GM12878 (cell line): ENCODE data around the gene CCDC82. TPM values are rescaled to one million over a fixed set of nuclear protein-coding genes. Genes with fewer than 3 reads are reported as not detected.

Source experiments
- ATAC-seq: fragments of 200-7000 bp; cut with Tn5 transposase; 3 replicates; pipeline ENCODE4 v1.9.1; 2020; ENCODE audit warnings: mild to moderate bottlenecking, moderate library complexity
- BruUV-seq: library from RNA; stranded (reverse); fragments of 400-500 nt; replicated peaks from 2 replicates; lab custom pipeline; 2021; lab: Mats Ljungman, UMichigan
- CTCF ChIA-PET: fragments of 300-600 bp; sonication (Branson Sonifier 250); formaldehyde crosslinking; extraction: SDS; loops from one replicate; lab custom pipeline; 2021; ENCODE audit warnings: inconsistent platforms; lab: Yijun Ruan, JAX
- POLR2A ChIA-PET: fragments of 350-600 bp; formaldehyde crosslinking; extraction: SDS; loops from one replicate; lab custom pipeline; 2021; ENCODE audit warnings: inconsistent platforms; lab: Charles Lee
- RAD21 ChIA-PET: fragments of 300-600 bp; sonication (Branson Sonifier 250); formaldehyde crosslinking; loops from one replicate; lab custom pipeline; 2023; ENCODE audit warnings: antibody characterized with exemption; ENCODE audit not compliant: unreplicated experiment; lab: Charles Lee
- SMC1A ChIA-PET: fragments of 300-600 bp; sonication (Branson Sonifier 250); formaldehyde crosslinking; loops from one replicate; lab custom pipeline; 2023; ENCODE audit not compliant: unreplicated experiment, uncharacterized antibody; lab: Charles Lee
- DNase-seq: peaks from one replicate; pipeline ENCODE4 v3.0.0-alpha.2; 2011; ENCODE audit warnings: low read depth, low spot score
- FAIRE-seq: peaks from 3 replicates; lab custom pipeline; 2011; peaks lifted over from hg19 to GRCh38; lab: Jason Lieb, UNC
- H2AFZ ChIP-seq: 2 replicates; pipeline ENCODE4 v1.6.0; 2011; ENCODE audit warnings: low read depth, low read length, control low read depth; ENCODE audit not compliant: control insufficient read depth
- H3K27ac ChIP-seq: 2 replicates; pipeline ENCODE4 v1.5.1; 2011; ENCODE audit warnings: control low read depth; ENCODE audit not compliant: control insufficient read depth, insufficient read depth
- H3K27me3 ChIP-seq, 2 experiments: replicated peaks in 1 of 2; 2 replicates each; pipeline versions ENCODE4 v1.6.0 to v1.6.1; 2011; ENCODE audit warnings: low read length in 1 of 2; ENCODE audit not compliant: control insufficient read depth in 2 of 2, insufficient read depth in 2 of 2
- H3K36me3 ChIP-seq, 2 experiments: 2 replicates each; pipeline ENCODE4 v1.5.1; 2011; ENCODE audit warnings: low read length in 1 of 2; ENCODE audit not compliant: control insufficient read depth in 2 of 2, insufficient read depth in 2 of 2
- H3K4me1 ChIP-seq: 2 replicates; pipeline ENCODE4 v1.6.1; 2011; ENCODE audit warnings: mild to moderate bottlenecking, low read length, moderate library complexity, mixed read lengths; ENCODE audit not compliant: control insufficient read depth, insufficient read depth
- H3K4me2 ChIP-seq: 2 replicates; pipeline ENCODE4 v1.6.0; 2011; ENCODE audit warnings: control low read depth; ENCODE audit not compliant: control insufficient read depth, insufficient read depth
- H3K4me3 ChIP-seq: fragments of 200-600 bp; sonication (generic); 2 replicates; pipeline ENCODE4 v1.5.1; 2016
- H3K79me2 ChIP-seq: 2 replicates; pipeline ENCODE4 v1.6.0; 2011; ENCODE audit warnings: low read length; ENCODE audit not compliant: control insufficient read depth, insufficient read depth
- H3K9ac ChIP-seq: 2 replicates; pipeline ENCODE4 v1.8.0; 2011; ENCODE audit warnings: low read length, control low read depth, mixed read lengths; ENCODE audit not compliant: control insufficient read depth, insufficient read depth
- H3K9me3 ChIP-seq: replicated peaks from 3 replicates; pipeline ENCODE4 v1.5.1; 2011; ENCODE audit warnings: mild to moderate bottlenecking, low read length; ENCODE audit not compliant: control insufficient read depth, insufficient read depth
- H4K20me1 ChIP-seq: 2 replicates; pipeline ENCODE4 v1.6.0; 2011; ENCODE audit not compliant: control insufficient read depth, insufficient read depth
- BMI1 ChIP-seq: fragments of 450-650 bp; IDR thresholded peaks from 2 replicates; pipeline ENCODE4 v1.6.1; 2016; ENCODE audit warnings: mild to moderate bottlenecking, moderate library complexity, borderline replicate concordance
- CREB1 ChIP-seq: IDR thresholded peaks from 2 replicates; pipeline ENCODE4 v1.6.1; 2012; ENCODE audit warnings: low read depth, mild to moderate bottlenecking, inconsistent platforms
- GATAD2B ChIP-seq: fragments of 450-650 bp; conservative IDR thresholded peaks from 2 replicates; pipeline ENCODE4 v1.6.1; 2017; ENCODE audit warnings: low read depth, mild to moderate bottlenecking, moderate library complexity
- HDAC2 ChIP-seq: fragments of 200-600 bp; sonication (generic); IDR thresholded peaks from 2 replicates; pipeline ENCODE4 v1.6.1; 2017
- IRF4 ChIP-seq: IDR thresholded peaks from 2 replicates; pipeline ENCODE4 v1.6.1; 2011; ENCODE audit warnings: low read depth, low read length
- NFYB ChIP-seq: IDR thresholded peaks from 2 replicates; pipeline ENCODE4 v1.6.1; 2011; ENCODE audit warnings: low read depth, mild to moderate bottlenecking, low read length, improper control_type of control experiment, moderate library complexity; ENCODE audit not compliant: insufficient read depth
- NR2C2 ChIP-seq: IDR thresholded peaks from 2 replicates; pipeline ENCODE4 v1.6.1; 2011; ENCODE audit warnings: borderline replicate concordance, low read depth; ENCODE audit not compliant: control insufficient read depth, insufficient read length
- PAX5 ChIP-seq: IDR thresholded peaks from 2 replicates; pipeline ENCODE4 v1.6.1; 2011; ENCODE audit warnings: low read depth, low read length, borderline replicate concordance
- SIN3A ChIP-seq: IDR thresholded peaks from 2 replicates; pipeline ENCODE4 v1.6.1; 2012; ENCODE audit warnings: low read depth, low read length, improper control_type of control experiment
- TAF1 ChIP-seq: IDR thresholded peaks from 2 replicates; pipeline ENCODE4 v1.6.1; 2011; ENCODE audit warnings: mild to moderate bottlenecking, low read depth, low read length, borderline replicate concordance
- WGBS: methylation state at CpG from one replicate; pipeline ENCODE4 v1.1.6; 2016; ENCODE audit warnings: low lambda C conversion rate; ENCODE audit not compliant: insufficient replicate concordance, insufficient coverage; ENCODE audit errors: missing lambda C conversion rate; 5-methylcytosine and 5-hydroxymethylcytosine counted together
- in situ Hi-C: fragments of 300-500 bp; cut with MboI; formaldehyde crosslinking; loops from 9 replicates; pipeline ENCODE4 v1.14.3; 2018; ENCODE audit warnings: mixed read lengths
- intact Hi-C: fragments of 100-400 bp; cut with micrococcal nuclease; formaldehyde crosslinking; loops from one replicate; pipeline ENCODE4 v1.14.2; 2022; ENCODE audit not compliant: unreplicated experiment
- polyA plus RNA-seq, 11 experiments: library from polyadenylated mRNA; depleted of rRNA in 4 of 11; unstranded in 6 of 11; stranded (reverse) in 5 of 11; fragments of >200 nt; fragmentation: Nextera tagmentation in 4 of 11; fragmentation: Illumina TruSeq in 1 of 11; extraction: Ambion mirVana in 4 of 11; extraction: Trizol in 1 of 11; gene quantifications; 1 replicate in 1 of 11; 2 replicates in 10 of 11; pipeline versions ENCODE4 v1.2.1 to v1.2.3, GENCODE V29; 2011 to 2016; ENCODE audit warnings: inconsistent platforms in 2 of 11, missing spikeins in 2 of 11, low read depth in 1 of 11
- total RNA-seq, 4 experiments: library from RNA; depleted of rRNA in 3 of 4; stranded (reverse); fragments of >200 nt in 3 of 4; fragmentation: Illumina TruSeq in 1 of 4; extraction: Trizol in 1 of 4; gene quantifications; 2 replicates each; pipeline versions ENCODE4 v1.2.1 to v1.2.3, GENCODE V29; 2013 to 2021
- TF ChIP-seq, protein P1 (sequence below): fragments of 450-650 bp; IDR thresholded peaks from 2 replicates; pipeline ENCODE4 v1.6.1; 2018; ENCODE audit warnings: mild to moderate bottlenecking, low read depth, moderate library complexity; ENCODE audit not compliant: partially characterized antibody
- TF ChIP-seq, protein P2 (sequence below): IDR thresholded peaks from 2 replicates; pipeline ENCODE4 v1.6.1; 2012; ENCODE audit warnings: low read depth, low read length, improper control_type of control experiment

CCDC82 gene
- total and polyA plus RNA-seq, 10 of the 15 experiments (the other 5 are each of a cell fraction or from before 2014, with no cell fraction given): 15.2 to 62.4 (median 28.8) TPM

DNA sequence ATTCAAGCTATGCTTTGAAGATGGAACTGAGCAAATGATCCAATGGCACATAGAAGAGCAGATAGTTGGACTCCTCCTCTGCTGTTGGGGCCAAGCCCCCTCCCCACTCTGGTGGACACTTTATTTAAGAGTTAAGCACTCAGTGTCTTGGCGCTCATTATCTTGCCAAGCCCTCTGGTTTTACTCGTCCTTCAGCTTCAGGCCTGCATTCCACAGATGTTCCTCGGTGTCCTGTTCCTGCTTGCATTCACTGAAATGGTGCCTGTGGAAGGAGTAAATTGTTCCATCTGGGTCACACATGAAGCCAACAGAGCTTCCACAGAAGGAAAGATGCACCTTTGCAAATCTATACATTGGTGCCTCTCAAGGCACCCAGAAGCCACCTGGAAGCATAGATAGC lies 72.8 kb downstream of the CCDC82 start:
- ChIA-PET CTCF (no interaction called here), RAD21 (interaction anchor here (1.4 kb wide), 1 partner anchor 8 kb away, joined by 4 read pairs; no protein-coding TSS in a partner anchor), SMC1A (interaction anchor here (1.3 to 2.5 kb wide), 2 partner anchors 9 to 22 kb away, joined by 3 to 12 read pairs; no protein-coding TSS in a partner anchor), POLR2A (no interaction called here)
- H3K4me3 ChIP-seq: no peak overlapping the region
- no peak overlapping the region for H2AFZ ChIP-seq
- no TSS peak for BruUV-seq
- no peaks in the 10 kb centered on the region for H4K20me1 ChIP-seq
- no peak overlapping the region for H3K9ac ChIP-seq
- no peaks in the 10 kb centered on the region for H3K9me3 ChIP-seq
- ATAC-seq: no peak
- H3K27me3 ChIP-seq: no peaks in the 10 kb centered on the region
- intact Hi-C loops: no loop called here
- H3K4me1 ChIP-seq: peaks cover 20% of the 10 kb centered on the region
- H3K4me2 ChIP-seq: no peak overlapping the region
- WGBS: 100% methylated on average over 3 of the region's 3 CpGs
- peaks cover 69% of the 10 kb centered on the region for H3K79me2 ChIP-seq
- H3K27ac ChIP-seq: no peak overlapping the region
- no peak for DNase-seq
- in situ Hi-C loops: no loop called here
- TF ChIP-seq CREB1 (no peak), IRF4 (no peak), NR2C2 (no peak), SIN3A (no peak), PAX5 (no peak), NFYB (no peak), BMI1 (no peak), HDAC2 (no peak), GATAD2B (no peak), TAF1 (no peak)
- TF ChIP-seq, protein P1, sequence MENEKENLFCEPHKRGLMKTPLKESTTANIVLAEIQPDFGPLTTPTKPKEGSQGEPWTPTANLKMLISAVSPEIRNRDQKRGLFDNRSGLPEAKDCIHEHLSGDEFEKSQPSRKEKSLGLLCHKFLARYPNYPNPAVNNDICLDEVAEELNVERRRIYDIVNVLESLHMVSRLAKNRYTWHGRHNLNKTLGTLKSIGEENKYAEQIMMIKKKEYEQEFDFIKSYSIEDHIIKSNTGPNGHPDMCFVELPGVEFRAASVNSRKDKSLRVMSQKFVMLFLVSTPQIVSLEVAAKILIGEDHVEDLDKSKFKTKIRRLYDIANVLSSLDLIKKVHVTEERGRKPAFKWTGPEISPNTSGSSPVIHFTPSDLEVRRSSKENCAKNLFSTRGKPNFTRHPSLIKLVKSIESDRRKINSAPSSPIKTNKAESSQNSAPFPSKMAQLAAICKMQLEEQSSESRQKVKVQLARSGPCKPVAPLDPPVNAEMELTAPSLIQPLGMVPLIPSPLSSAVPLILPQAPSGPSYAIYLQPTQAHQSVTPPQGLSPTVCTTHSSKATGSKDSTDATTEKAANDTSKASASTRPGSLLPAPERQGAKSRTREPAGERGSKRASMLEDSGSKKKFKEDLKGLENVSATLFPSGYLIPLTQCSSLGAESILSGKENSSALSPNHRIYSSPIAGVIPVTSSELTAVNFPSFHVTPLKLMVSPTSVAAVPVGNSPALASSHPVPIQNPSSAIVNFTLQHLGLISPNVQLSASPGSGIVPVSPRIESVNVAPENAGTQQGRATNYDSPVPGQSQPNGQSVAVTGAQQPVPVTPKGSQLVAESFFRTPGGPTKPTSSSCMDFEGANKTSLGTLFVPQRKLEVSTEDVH: no peak
- TF ChIP-seq, protein P2, sequence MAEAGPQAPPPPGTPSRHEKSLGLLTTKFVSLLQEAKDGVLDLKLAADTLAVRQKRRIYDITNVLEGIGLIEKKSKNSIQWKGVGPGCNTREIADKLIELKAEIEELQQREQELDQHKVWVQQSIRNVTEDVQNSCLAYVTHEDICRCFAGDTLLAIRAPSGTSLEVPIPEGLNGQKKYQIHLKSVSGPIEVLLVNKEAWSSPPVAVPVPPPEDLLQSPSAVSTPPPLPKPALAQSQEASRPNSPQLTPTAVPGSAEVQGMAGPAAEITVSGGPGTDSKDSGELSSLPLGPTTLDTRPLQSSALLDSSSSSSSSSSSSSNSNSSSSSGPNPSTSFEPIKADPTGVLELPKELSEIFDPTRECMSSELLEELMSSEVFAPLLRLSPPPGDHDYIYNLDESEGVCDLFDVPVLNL: no peak
- peaks cover 0 to 3% of the 10 kb centered on the region in 2 experiments; a peak in 2 of 4 replicates for H3K36me3 ChIP-seq
- no peak for FAIRE-seq
